ENCODE measurements around the gene NDUFA11. TPM values are rescaled to one million over a fixed set of nuclear protein-coding genes. Genes with fewer than 3 reads are reported as not detected.

Gene NDUFA11
- polyA plus RNA-seq, 6 donors from 2014 or later, result 288 to 317 (median 302) TPM

Other genes with a start within 250 kb of the NDUFA11 start
- gene MICOS13, start 223.3 kb downstream of the NDUFA11 start, polyA plus RNA-seq (ENCODE audit: low read depth in 6 of 6), result 100 to 1,000 TPM in 2 of 6 donors, 10 to 100 TPM in 4; 74.0 to 101 (median 86.6) TPM
- gene HSD11B1L, start 222.8 kb downstream of the NDUFA11 start, polyA plus RNA-seq (ENCODE audit: low read depth in 6 of 6), result 1 to 10 TPM; 1.1 to 6.5 (median 2.6) TPM
- gene RPL36, start 213.5 kb downstream of the NDUFA11 start, polyA plus RNA-seq (ENCODE audit: low read depth in 6 of 6), result 1,000 to 10,000 TPM; 1,207 to 2,143 (median 1,738) TPM
- 10 to 100 TPM; 16.7 to 40.6 (median 21.7) TPM for gene LONP1, start 183.6 kb downstream of the NDUFA11 start, polyA plus RNA-seq (ENCODE audit: low read depth in 6 of 6)
- not detected for gene CATSPERD, start 183.2 kb downstream of the NDUFA11 start, polyA plus RNA-seq (ENCODE audit: low read depth in 6 of 6)
- under 1 TPM in 3 of 6 donors, not detected in 3; 0.25 to 0.28 (median 0.25) TPM for gene PRR22, start 119.0 kb downstream of the NDUFA11 start, polyA plus RNA-seq (ENCODE audit: low read depth in 6 of 6)
- 10 to 100 TPM; 27.1 to 45.2 (median 35.5) TPM for gene DUS3L, start 112.6 kb downstream of the NDUFA11 start, polyA plus RNA-seq (ENCODE audit: low read depth in 6 of 6)
- gene NRTN, start 98.7 kb downstream of the NDUFA11 start, polyA plus RNA-seq (ENCODE audit: low read depth in 6 of 6), result under 1 TPM in 2 of 6 donors, not detected in 4; 0.28 to 0.29 TPM
- not detected for gene FUT6, start 64.1 kb downstream of the NDUFA11 start, polyA plus RNA-seq (ENCODE audit: low read depth in 6 of 6)
- gene FUT3, start 52.3 kb downstream of the NDUFA11 start, polyA plus RNA-seq (ENCODE audit: low read depth in 6 of 6), result not detected
- under 1 TPM in 1 of 6 donors, not detected in 5; 0.30 TPM for gene FUT5, start 33.2 kb downstream of the NDUFA11 start, polyA plus RNA-seq (ENCODE audit: low read depth in 6 of 6)
- 1 to 10 TPM; 5.1 to 6.8 (median 5.9) TPM for gene VMAC, start 1.1 kb upstream of the NDUFA11 start, polyA plus RNA-seq (ENCODE audit: low read depth in 6 of 6)
- gene CAPS, start 10.5 kb upstream of the NDUFA11 start, polyA plus RNA-seq (ENCODE audit: low read depth in 6 of 6), result 1 to 10 TPM in 5 of 6 donors, not detected in 1; 1.1 to 4.4 (median 2.0) TPM
- 10 to 100 TPM in 1 of 6 donors, 1 to 10 TPM in 5; 2.8 to 10.7 (median 7.4) TPM for gene RANBP3, start 74.3 kb upstream of the NDUFA11 start, polyA plus RNA-seq (ENCODE audit: low read depth in 6 of 6)
- gene RFX2, start 206.7 kb upstream of the NDUFA11 start, polyA plus RNA-seq (ENCODE audit: low read depth in 6 of 6), result 1 to 10 TPM in 4 of 6 donors, under 1 TPM in 2; 0.89 to 5.9 (median 1.2) TPM
- gene ACSBG2, start 231.9 kb upstream of the NDUFA11 start, polyA plus RNA-seq (ENCODE audit: low read depth in 6 of 6), result not detected

Measured in naive B cell (primary cell).